GM18909 (cell line): ENCODE measurements around the gene G3BP2.

Source experiments
- ATAC-seq: cut with Tn5 transposase; IDR thresholded peaks from one replicate; pipeline ENCODE4 v1.9.1; 2021; ENCODE audit warnings: mild to moderate bottlenecking; ENCODE audit not compliant: unreplicated experiment, poor library complexity

G3BP2 gene

DNA sequence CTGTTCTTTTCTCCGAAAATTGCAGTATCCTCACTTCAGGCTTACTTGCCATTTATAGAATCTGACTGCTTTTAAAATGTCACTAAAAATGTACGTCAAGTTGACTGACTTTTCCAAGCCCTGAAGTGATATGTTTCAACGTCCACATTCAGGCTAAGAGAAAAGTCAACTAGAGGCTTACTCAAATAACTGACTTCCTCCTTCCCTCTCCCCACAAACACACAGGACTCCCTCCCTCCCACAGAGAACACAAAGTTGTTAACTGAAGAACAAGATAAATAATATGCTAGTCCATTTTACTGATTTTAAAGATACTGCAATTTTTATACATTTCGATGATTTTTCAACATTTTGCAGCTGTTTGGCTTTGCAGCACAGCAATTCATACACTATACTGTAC, 29.1 kb downstream of the G3BP2 start:
- ATAC-seq = no peak

DNA sequence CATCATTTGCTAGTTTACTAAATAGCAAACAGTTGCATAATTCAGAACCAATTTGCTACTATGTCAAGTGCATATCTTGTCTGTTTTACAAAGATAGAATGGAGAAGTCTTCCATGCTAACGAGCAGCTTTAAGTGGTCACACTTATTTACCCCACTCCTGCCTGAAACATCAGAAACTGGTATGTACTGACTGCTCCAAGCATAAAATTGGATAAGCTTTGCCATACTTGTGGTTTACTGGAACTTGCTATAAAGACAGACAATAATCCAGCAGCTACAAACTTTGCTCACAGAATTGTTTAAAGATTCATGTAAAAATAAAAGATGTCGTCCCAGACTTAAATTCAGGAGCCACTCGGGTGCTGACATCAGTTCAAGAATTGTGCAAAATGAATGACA, 29.6 kb downstream of the G3BP2 start:
- no peak for ATAC-seq

DNA sequence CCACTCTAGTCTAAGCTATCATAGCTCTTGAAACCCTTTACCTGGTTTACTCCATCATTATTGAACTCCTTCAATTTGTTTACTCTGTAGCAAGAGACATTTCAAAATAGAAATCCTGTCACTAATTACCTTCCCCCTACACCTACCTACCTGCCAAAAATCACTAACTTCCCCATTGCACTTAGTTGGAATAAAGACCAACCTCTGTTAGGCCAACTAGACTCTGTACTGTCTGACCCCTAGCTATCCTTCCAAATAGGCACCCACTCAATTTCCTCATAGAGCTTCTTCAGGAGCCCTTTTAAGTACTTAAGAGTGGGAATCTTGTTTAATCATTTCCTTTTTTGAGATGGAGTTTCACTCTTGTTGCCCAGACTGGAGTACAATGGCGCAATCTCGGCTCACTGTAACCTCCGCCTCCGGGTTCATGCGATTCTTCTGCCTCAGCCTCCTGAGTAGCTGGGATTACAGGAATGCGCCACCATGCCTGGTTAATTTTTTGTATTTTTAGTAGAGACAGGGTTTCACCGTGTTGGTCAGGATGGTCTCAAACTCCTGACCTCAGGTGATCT, 34.0 kb downstream of the G3BP2 start:
- no peak for ATAC-seq

DNA sequence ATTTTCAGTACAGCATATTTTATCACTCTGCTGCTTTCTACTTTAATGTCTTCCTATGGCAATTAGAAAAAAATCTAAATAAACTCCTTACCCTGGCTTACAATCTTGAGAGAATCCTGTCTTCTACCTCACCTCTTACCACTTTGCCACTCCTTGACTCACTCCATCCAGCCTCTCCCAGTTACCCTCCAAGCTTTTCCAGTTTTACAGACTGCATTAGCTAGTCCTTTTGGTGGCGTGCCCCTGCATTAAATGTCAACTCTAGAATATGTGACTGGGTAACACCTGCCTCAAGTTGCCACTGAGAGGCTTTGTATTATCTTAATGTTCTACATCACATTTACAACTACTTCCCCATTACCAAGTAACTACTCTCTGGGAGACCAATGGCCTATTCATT, 35.4 kb downstream of the G3BP2 start:
- ATAC-seq = no peak

DNA sequence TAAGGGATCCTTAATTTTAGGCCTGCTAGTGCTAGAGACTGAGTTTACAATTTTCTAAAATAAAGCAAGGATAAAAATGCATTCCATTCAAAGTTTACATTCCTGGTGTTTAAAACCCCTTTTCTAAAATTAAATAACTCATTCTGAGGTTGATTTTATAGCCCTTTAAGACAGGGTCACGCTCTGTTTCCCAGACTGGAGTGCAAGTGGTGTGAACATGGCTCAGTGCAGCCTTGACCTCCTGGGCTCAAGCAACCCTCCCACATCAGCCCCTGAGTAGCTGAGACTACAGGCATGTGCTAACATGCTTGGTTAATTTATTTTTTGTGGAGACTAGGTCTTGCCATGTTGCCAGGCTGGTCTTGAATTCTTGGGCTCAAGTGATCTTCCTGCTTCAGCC, 36.0 kb downstream of the G3BP2 start:
- no peak for ATAC-seq

DNA sequence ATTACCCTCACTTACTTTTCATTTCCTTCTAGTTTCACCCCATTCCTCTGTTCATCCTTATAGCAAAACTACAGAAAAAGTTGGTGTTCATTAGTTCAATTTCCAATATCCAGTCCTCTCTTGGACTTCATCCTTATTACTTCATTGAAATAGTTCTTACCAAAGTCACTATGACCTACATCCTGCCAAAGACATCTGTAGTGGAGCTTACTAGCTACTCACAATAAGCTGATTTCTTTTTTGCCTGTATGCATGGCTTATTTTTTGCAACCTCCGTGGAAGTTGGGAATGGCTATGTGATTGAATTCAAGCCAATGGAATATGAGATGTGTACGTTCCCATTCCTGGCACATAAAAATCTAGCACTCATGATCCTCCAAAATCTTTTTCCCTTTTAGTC, 38.3 kb downstream of the G3BP2 start:
- ATAC-seq = no peak

DNA sequence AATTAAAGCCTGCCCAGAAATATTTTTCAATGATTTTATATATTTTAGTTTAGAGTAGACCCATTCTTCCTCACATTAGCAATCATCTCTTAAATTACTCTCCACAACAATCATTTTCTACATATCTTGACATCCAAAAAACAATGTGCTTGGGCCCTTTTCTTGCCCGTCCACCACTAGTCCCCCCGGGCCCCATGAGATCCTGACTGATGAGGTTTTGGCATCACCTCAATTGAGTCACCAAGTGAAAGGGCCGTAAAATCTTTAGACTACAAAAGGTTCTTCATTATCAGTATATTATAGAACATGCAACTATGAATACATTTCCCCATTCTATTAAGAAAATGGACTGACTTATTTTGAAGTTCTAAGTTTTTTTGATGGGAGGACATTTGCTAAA, 38.9 kb downstream of the G3BP2 start:
- no peak for ATAC-seq

DNA sequence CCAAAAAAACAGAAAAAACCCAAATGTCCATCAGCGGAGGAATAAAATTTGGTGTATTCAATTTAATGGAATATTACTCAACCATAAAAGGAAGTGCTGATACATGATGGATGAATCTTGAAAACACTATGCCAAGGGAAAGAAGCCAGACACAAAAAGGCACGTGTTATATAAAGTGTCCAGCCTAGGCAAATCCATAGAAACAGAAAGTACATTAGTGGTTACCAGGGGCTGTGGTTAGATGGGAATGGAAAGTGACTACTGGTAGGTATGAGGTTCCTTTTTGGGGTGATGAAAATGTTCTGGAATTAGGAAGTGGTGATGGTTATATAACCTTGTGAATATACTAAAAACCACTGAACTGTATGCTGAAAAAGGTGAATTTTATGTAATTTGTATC, 39.4 kb downstream of the G3BP2 start:
- no peak for ATAC-seq

DNA sequence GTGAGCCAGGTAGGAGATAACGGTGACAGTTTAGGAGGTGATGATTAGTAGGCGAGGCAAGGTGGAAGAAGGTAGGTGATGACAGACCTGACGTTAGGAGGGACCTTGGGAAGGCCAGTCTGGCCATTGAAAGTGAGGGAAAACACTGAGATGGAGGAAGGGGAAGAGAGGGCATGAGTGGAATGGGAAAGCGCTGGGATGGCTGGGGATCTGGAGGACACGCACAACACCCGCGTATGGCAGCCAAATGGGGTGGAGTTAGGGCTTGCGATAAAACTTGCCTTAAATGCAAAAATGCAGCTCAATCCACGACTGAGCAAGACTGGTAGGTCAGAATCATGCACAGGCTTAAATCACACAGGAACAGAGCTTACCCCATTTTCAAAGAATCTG, 42.3 kb downstream of the G3BP2 start:
- no peak for ATAC-seq

DNA sequence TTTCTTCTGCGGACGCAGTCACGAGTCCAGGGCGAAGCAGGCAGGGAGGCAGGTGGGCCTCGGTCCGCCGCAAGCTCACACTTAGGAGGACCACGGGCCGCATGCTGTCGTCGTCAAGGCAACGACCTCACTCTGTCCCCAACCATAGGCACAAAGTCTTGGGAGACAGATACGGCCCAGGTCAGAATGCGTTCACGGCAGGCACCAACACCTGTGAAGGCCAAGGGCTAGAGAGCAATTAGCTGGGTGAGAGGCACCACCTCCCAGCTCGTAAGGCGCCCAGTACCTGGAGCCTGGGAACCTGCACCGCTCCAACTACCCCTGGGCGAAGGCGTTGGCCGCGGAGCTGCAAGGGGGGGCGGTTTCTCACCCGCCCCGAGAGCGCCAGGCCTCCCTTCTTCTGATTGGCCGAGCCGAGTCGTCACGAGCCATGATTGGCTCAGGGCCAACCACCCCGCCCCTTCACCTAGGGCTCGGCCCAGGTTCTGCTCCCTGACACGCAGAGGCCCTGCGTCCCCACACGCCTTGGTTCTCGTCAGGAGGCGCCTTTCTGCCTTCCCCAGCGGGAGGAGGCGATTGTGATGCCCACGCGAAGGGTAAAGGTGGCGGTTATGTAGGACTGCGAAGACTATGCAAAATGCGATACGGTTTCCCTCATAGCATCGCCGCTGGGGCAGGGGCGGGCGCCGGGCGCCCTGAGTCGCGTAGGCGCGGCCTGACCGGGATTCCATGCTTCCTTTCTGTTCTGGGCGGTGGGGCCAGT, 42.9 kb downstream of the G3BP2 start, which contains the start of gene CDKL2:
CDKL2 (minus strand) TSS at position 355 of the 763 bp plus-strand sequence. CDS start 4,540 bp downstream, outside the sequence.
- peak; percentile 99 for ATAC-seq

DNA sequence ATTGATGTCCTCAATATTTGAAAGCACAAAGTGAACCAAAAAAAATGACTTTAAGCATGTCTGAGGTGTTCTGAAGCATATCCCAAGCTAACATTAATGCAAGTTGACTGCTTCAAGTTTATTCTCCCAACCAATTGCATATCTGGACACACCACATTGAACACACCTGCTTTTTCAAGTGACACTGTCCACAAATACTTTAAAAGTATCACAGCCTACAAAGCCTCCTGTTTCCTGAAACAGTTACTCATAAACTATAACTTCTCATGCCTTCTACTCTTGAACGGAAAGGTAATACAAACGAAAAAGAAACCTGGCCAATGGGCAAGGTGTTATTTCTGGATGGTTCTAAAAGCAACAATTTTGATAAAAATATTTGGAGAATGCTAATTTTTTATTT, 44.0 kb downstream of the G3BP2 start:
- no peak for ATAC-seq

DNA sequence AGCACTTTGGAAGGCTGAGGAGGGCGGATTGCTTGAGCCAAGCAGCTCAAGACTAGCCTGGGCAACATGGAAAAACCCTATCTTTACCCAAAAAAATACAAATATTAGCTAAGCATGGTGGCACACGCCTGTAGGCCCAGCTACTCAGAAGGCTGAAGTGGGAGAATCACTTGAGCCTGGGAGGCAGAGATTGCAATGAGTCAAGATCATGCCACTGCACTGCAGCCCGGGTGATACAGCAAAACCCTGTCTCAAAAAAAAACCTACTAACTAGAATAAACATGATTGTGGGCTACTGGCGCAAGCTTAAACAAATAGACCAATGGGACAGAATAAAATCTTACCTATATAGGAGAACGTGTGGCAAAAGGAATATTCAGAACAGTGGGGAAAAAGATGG, 50.2 kb downstream of the G3BP2 start:
- ATAC-seq = no peak

DNA sequence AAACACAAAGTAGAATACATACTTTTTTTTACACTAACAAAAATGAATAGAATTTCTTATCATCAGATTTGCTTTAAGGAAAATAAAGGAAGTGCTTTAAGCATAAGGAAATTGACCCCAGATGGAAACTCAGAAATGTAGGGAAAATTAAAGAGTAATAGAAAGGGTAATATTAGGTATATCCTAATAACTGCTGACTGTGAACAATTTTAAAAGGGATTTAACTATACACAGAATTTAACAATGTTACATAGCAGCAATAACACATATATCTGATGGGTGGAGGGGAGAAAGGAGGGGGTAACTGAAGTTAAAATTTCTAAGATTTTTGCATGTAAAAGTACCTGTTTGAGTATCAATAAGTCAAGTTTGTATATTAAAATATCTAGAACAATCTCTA, 51.5 kb downstream of the G3BP2 start:
- ATAC-seq = no peak

DNA sequence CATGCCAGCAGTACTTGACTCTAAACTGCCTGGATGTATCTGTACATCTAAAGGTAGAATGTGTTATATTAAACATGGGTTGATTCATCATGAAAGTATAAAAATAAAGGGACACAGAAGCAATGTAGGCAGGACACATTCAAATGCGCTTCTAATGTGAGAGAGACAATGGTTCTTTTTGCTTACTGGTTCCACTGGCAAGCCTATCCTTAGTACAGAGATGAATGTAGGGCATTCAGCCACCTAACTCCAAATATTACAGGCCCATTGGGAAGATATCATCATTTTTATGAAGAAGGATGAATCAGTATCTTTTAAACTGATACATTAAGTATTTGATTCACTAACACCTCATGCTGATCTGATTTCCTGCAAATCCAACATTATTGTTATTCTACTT, 60.9 kb downstream of the G3BP2 start:
- ATAC-seq = no peak

DNA sequence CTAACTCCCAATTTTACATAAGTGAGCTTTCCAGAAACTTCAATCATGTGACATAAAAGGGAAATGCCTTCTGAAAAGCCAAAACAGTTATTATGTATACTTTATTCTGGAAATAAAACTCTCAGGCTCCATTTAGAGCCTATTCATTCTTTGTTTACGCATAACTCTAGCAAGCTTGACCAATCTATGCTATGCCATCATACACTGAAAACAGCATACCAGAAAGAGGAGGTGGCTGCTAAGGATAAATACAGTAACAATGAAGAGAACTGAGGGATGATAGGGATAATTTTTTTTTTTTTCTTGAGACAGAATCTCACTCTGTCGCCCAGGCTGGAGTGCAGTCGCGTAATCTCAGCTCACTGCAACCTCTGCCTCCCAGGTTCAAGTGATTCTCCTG, 67.3 kb downstream of the G3BP2 start:
- no peak for ATAC-seq

DNA sequence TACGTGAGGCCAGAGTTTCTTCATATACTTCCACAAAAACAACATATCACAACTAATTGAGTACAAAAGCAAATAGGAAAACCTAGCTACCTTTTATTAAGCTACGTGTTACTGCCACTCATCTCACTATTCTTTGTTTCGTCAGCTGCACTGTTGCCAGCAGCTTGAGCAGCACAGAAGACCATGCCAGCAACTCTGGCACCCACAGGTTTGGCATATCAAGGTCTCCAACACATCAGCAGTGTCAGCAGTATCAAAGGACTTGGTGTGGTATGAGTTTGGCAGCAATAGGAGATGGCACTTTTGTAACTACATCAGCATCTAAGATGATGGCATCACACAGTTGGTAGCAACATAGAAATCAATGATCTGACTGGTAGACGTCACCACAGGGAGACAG, 73.6 kb downstream of the G3BP2 start:
- no peak for ATAC-seq

DNA sequence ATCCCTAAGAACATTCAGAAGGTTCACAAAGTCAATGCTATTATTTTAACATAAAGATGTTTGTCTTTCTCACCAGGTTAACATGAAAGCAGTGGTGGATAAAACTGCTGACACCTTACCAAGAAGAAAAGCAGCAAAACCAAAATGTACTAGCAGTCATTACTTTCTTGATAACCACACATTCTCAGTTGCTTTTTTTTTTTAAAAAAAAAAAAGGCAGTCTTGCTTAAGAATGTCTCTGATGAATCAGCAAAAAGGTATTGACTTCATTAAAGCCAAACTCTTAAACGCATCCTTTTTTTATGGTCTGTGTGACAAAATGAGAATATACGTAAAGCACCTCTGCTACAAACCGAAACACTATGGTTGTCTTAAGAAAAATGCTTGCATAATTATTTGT, 74.8 kb downstream of the G3BP2 start:
- ATAC-seq = no peak

DNA sequence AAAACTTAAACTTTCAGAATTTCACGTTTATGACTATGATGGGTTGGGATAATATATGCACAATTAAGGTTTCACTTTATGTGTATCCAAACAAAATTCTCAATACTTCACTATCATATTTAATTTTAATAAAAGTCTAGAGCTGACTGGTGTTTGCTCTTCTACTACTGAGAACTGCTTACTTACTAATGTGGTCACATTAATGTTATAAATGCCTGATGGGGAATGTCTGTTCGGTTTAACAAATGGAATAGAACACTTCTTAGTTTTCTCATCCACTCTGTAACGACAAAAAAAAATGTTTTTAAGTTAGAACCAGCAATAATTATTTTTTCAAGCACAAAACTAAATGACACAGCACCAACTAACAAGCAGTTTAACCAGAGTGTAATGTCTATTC, 77.2 kb downstream of the G3BP2 start:
- ATAC-seq = no peak

DNA sequence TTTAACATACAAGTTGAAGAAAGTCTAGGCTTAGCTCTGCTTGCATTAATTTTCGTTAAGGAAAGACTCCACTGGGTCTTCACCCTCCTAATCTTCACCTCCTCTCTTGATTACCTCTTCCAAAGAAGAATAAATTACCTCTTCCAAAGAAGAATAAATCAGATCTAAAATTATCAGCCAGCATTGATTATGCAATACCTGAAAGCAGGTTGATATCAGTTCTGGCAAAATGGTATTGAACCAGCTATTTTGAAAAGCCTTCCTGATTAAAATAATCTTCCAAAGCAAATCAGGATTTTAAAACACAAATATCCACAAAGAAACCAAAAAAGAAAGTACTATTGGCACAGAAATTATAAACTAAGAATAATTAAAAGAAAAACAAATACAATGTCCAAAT, 79.8 kb downstream of the G3BP2 start:
- no peak for ATAC-seq
